Mucosa of gallbladder (tissue), 1 donor: ENCODE data around the gene SLC9A7. TPM values are rescaled to one million over a fixed set of nuclear protein-coding genes. Genes with fewer than 3 reads are reported as not detected.

Source experiments
- DNase-seq: peaks from one replicate; pipeline ENCODE4 v3.0.0-alpha.2; 2020; ENCODE audit warnings: low spot score
- total RNA-seq: library from RNA; stranded (reverse); gene quantifications from one replicate; pipeline ENCODE4 v1.2.1, GENCODE V29; 2021
- donor health status: DM: no; HTN: no; CAD: no.

The SLC9A7 gene
- total RNA-seq, 1 donor from 2014 or later: 6.2 TPM

DNA sequence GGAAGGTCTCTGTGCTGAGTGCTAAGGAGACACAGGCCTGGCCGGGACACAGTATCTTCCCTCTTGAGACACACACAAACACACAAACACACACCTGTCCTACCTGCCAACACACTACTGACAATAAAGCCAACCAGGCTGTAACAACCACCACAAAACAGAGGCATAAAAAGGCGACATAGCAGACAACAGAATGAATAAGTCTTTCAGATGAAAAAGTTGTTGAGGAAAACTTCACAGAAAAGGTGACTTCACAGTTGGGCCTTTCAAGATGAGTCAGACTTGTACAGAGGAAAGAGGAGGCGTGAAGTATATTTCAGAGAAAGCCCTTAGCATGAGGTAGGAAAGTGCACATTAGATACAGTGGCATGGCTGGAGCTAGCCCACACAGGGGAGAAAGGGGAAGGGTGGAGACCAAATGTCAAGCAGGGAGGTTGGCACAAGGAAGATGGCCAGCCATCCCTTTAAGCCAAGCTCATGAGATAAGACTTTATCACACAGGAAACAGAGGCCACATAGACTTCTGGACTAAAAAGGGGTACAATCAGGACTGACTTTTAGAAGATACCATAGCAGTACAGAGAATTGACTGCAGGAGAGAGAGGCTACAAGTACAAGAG, 54.0 kb downstream of the SLC9A7 start:
- no peak for DNase-seq

DNA sequence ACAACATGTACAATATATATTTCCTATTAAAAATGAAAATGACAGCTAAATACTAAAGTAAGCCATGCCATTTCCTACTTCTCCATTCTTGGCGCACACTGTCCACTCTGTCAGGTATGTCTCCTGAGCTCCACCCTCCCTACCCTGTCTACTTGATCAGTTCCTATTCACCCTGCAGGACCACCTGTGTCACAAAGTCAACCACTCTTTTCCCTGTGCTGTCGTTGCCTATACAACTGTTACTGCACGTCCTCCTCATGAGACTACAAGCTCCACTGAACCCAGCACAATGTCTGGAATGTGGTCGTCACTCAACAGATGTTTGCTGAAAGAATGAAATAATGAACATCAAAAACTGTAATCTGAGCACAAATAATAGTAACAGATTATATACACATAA, 54.9 kb downstream of the SLC9A7 start:
- no peak for DNase-seq

DNA sequence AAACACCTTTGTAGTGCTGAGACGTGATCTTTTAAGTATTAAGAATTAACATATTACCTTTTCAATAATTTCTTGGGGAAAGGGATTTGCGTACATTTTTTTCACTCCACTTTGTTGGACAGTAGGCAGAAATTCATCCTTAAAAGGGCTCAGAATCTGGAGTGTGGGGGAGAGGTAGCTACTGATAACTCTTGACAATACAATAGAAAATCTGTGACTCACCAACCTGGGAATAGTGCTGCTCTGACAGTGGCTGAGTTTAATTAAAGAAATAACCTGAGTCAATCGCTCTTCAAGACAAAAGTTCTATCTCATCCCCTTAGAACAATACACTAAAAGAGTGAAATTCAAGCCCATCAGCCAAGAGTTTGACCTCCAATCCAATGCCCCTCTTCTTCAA, 60.2 kb downstream of the SLC9A7 start:
- DNase-seq: no peak

DNA sequence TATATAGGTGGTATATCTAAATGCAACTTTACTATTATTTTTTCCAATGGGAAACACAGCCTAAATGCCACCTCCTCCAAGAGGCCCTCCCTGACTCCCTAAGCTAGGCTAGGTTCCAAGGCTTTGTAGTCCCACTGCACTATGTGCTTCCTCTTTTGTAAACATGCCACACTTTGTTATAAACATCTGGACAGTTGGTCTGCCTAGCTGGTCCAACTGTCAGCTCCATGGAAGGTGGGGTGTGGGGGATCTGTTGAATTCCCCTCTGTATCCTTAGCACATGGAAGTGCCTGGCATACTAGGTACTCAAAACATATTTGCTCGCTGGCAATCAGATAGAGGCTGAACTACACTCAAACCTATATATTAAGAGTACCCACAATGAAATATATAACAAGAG, 63.4 kb downstream of the SLC9A7 start:
- DNase-seq: no peak

DNA sequence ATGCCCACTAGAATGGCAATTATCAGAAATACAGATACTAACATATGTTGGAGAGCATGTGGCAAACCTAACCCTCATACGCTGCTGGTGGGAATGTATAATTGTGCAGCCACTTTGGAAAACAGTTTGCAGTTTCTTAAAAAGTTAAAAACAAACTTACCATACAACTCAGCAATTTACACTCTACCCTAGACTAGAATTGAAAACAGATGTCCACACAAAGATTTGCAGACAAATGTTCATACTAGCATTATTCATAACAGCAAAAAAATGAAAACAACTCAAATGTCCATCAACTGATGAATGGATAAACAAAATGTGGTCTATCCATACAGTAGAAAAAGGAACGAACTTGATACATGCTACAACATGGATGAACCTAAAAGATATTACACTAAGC, 64.4 kb downstream of the SLC9A7 start:
- DNase-seq: no peak

DNA sequence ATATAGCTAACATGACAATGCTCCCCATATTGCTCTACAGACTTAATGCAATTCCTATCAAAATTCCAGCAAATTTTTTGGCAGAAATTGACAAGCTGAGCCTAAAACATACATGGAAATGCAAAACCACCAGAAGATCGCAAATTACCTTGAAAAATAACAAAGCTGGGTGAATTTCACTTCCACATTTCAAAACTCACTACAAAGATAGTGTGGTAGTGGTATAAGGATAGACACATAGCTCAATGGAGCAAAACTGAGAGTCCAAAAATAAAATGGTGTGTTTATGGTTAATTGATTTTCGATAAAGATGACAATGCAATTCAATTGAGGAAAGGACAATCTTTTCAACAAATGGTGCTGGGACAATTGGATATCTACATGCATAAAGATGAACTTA, 65.8 kb downstream of the SLC9A7 start:
- no peak for DNase-seq

DNA sequence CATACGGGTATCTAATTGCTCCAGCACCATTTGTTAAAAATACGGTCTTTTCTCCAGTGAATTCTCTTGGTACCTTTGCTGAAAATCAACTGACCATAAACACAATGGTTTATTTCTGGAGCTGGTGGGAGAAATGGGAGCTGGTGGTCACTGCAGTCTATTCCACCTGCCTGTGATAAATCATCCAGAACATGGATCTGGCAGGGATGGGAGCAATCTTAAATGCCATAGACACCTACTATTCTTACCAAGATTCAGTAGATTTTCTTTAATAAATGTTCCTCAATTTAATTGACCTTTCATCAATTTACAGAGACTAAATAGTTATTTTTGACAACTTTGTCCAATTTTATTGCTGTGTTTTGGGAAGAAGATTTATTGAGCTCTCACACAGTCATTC, 68.1 kb downstream of the SLC9A7 start:
- DNase-seq: no peak

DNA sequence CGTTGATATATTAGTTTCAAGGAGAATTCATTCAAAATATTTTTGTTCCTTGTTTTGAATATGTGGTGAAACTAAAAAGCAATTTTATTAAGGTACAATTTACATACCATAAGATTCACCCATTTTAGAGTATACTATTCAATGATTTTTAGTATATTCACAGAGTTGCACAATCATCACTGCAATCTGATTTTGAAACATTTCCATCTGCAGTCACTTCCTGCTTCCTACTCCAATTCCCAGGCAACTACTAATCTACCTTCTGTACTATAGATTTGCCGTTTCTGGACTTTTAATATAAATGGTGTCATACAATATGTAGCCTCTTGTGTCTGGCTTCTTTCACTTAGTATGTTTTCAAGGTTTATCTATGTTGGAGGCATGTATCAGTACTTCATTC, 71.3 kb downstream of the SLC9A7 start:
- DNase-seq: no peak

DNA sequence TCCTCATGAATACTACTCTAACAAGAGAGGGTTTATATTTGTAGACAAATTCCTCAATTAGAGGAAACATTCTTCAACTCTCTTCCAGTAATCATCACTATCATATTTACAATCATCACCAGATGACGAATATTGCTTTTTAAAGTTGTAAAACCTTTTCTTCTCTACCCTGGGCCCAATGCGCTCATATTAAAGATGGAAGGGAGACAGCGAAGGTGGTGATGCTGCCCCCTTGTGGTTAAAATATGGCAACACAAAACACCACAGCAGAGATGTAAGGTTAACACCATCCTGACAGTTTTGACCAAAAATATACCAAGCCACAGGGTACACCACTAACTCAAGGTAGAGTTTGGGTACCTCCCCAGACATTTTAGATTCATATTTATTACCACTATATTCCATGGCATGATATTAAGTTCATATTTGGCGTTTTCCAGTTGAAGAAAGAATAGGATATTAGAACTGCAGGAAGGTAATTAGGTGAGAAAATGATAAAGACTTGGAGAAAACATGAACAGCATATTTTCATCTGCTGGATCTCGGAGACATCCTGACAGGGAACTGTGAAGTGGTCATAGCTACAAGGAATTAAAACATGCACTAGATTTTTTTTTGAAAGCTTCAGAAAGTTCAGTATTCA, 72.8 kb downstream of the SLC9A7 start:
- peak; percentile 21 for DNase-seq

DNA sequence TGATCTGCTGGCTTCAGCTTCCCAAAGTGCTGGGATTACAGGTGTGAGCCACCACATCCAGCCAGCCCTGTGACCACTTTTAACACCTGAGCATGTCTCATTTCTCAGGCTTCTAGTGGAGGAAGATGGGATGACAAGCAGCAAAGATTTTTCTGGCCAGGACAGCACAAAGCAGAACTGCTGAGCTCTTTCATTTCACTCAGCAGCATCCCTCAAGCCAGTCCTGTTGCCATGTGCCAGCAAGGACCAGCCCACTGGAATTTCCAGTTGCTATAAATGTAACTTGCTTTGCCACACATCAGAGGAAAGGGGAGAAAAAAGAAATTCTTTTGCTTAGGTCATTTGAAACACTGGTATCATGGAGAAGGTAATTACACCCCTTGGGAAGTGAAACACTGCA, 75.9 kb downstream of the SLC9A7 start:
- DNase-seq: no peak

DNA sequence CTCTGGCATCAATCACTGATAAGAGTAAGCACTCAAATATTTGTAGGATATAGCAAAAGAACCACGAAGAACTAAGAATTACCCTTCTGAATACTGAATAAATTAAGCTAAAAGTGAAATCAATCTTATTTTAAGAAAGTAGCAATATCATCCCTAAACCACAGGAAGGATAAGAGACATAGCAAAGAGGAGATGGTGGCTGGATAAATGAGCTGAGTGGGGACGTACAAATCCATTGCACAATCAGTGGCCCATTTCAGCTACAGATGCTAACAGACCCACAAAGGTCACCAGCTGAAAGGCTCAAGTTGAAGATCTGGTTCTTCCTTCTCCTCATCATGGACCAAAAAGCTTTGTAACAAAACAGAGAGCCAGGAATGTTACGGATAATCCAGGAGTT, 77.1 kb downstream of the SLC9A7 start:
- no peak for DNase-seq

DNA sequence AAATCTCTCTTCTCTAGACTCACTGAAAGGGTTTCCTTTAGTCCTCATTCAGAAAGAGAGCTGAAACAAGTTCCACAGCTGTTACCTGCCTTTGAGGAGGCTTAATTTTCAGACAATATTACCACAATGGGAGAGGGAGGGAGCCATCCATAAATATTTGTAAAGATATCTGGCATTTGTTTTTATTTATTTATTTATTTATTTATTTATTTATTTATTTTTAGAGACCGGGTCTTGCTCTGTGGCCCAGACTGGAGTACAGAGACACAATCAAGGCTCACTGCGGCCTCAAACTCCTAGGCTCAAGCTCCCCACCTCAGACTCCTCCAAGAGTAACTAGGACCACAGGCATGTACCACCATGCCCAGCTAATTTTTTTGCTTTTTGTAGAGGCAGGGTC, 80.7 kb downstream of the SLC9A7 start:
- no peak for DNase-seq

DNA sequence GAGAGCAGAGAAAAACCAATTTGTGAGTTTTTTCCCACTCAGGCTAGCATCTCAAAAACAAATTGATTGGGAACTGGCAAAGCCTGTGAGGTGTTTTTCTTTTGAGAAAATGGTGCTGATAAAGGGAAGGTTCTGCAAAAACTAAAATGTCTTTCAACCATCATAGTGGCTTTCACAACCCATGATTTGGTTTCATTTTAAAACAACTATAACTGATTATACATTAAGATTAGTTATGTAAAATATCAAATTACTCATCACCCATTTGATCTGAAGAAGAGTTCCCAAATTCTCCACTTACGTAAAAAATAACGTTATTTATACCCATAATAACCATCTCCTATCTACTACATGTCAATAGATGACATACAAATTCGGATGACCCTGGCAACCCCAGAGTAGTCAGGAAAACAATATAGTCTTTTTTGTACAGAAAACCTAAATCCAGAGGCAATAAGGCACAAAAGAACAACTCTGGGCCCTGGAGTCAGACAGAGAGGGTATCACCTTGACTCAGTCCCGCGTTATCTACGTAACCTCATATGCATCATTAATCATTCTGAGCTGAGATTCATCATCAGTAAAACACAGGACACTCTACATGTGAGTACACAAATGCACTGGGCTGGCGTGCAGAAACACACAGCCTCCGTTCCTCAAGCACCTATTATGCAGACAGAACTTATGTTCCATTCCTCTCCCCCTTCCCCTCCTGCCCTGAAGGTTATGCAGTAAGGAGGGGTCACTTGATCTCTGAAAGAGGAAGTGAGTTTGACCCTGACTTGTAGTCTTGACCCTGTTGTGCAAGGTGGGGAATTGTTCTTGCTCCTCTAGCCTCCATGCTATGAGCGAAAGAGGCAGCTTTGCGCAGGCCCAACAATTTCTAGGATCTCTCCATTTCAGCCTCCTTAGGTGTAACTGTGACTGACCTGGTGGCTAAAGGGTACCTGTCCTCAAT, 82.2 kb downstream of the SLC9A7 start:
- DNase-seq: no peak

DNA sequence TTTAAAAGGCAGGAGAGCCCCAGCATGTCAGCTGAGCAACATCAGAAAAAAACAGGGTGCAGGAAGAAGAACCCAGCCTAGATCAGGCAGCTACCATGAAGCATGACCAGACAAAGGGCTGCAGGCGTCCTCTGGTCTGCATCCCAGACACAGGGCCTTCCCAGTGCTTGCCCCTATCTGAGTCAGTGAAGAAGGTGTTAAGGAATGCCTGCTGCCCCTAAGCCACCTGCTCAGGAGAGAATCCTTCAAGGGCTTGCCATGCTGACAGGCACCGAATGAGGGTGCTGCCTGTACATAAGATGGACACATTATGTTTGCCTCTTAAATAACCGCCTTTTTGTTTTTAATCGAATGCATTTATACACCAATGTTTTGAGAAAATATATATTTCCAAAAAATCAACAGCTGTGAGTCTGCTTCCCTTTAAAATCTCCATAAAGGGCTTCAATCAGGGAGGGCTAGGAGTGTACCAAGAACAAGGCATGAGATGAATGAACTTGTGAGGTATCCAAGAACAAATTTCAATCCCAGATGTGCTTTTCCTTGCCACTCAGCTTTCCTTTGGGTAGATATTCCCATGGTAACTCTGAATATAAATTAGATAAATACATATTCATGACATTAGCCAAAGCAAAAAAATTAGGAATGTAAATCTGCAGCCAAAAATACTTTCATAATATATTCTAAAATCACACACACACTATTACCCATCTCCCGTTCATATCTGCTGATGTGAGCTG, 85.1 kb downstream of the SLC9A7 start:
- DNase-seq: no peak

DNA sequence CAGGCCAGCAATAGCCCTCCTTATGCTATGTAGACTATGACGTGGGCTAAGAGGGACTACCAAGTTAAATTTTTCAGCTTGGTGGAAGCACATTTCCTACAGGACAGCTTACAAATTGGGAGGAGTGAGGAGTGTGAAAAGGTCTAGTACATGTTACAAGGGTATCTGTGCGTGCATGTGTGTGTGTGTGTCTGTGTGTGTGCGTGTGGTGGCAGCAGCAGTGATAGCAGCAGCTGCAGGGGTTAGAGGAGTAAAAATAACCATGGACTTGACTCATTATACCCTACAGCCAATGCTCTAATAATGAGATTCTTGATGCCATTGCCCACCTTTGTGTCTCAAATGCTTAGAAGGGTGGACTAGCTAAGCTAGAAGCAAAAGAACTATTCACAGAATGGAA, 88.6 kb downstream of the SLC9A7 start:
- no peak for DNase-seq

DNA sequence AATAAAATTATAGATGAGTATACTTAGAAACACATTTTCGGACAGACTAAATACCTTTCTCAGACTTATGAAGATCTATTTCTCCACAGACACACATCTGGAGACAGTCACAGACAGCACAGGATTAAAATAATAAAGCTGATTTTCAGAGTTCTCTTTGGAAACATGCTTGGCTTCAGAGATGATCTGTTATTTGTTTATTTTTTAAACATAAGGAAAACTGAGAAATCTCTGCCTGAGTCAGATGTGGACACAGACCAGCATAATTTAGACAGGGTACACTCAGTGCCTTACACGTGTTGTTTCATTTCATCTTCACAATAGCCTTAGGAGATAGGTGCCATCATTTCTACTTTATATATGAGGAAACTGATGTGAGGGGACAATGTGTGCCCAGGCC, 92.1 kb downstream of the SLC9A7 start:
- DNase-seq: no peak

DNA sequence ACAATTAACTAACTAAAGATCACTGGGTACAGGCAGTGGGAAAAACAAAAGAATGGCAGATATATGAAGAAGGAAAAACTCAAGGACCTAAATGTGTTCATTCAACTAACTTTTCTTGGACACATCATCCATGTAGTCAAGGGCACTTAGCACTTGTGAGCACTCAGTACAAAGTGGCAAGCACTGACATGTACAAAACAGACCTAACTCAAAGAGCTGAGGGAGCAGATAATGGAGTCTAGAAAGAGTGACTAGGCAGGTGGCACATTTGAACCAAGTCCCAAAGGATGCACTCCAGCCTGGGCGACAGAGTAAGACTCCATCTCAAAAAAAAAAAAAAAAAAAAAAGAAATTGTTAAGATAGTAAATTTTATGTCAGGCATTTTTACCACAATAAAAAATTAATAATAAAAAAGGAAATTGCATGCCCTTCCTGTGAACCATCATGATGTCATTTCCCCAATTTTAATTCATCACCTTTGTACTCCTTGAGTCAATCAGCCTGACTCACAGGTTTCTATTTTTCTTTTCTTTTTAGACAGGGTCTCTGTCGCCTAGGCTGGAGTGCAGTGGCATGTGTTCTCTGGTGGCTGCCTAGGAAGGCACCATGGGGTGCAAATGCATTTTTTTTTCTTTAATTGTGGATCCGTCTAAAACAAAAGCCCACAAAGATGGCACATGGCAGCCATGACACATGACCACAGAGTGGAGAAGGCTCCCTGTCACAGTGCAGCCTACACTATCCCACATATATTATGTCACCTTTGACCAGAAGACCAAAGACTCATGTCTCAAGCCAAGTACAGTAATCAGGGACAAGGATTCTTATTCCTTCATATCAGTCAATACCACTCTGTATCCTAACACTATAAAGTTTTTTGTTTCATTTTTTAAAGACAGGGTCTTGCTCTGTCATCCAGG, 93.4 kb downstream of the SLC9A7 start:
- no peak for DNase-seq

DNA sequence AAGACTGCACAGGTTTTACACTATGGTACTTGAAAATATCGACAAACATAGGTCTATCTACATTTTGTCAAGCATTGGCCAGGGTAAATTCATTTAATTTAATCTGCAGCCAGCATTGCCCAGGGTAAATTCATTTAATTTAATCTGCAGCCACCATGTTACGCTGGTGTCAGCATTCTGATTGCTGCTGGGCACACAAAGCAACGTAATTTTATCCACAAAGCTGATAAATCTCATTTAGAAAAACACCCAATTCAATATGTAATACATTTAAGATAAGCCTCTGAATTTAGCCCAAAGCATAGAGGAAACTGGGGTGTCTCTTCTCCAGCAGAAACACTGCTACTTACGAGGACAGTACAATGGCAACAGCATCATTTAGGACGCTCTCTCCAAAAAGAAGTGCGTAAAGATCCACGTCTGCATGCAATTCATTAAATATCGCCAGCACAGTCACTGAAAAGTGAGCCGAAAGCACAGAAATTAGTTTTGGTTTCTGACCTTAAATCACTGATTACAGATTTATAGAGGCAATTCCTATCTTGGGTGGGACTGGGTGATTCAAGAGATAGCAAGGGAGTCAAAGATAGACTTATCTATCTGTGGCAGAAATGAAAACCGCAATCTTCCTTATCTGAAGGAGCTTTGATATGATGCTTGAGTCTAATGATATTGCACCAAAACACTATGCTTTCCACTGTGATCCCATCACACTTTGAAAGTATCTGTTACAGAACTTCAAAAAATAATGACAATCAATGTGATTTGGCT, 96.5 kb downstream of the SLC9A7 start:
- no peak for DNase-seq

DNA sequence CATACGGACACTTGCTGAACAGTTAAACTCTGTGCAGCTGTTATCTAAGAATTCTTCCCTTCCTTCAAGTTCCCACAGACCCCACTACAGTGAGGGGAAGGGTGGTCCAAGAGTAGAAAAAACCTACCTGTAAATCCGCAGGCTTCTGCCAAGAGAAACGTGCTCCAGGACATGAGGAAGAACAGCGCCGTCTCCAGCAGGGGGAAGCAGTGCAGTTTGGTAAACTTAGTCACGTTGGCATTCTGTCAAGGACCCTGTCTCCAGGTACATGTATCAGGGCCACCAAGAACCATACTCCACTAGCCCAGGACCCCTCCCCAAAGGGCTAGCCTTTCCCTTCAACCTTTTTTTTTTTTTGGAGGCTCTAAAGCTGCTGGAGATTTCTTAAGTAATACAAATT, 105.4 kb downstream of the SLC9A7 start:
- no peak for DNase-seq
